OCI-LY7 (cell line): ENCODE results near the gene LINGO4.

Experiments
- EZH2phosphoT487 ChIP-seq: fragments of 200-600 bp; sonication (generic); IDR thresholded peaks from 2 replicates; pipeline ENCODE4 v1.6.1; 2018; ENCODE audit warnings: low read depth, borderline replicate concordance, mild to moderate bottlenecking, mixed run types, antibody characterized with exemption, low read length, moderate library complexity, mixed read lengths
- TF ChIP-seq, protein P1 (sequence below): fragments of 200-600 bp; sonication (generic); conservative IDR thresholded peaks from 2 replicates; pipeline ENCODE4 v1.5.1; 2014; ENCODE audit warnings: mild to moderate bottlenecking, antibody characterized with exemption, low read length, moderate library complexity, mixed read lengths

DNA sequence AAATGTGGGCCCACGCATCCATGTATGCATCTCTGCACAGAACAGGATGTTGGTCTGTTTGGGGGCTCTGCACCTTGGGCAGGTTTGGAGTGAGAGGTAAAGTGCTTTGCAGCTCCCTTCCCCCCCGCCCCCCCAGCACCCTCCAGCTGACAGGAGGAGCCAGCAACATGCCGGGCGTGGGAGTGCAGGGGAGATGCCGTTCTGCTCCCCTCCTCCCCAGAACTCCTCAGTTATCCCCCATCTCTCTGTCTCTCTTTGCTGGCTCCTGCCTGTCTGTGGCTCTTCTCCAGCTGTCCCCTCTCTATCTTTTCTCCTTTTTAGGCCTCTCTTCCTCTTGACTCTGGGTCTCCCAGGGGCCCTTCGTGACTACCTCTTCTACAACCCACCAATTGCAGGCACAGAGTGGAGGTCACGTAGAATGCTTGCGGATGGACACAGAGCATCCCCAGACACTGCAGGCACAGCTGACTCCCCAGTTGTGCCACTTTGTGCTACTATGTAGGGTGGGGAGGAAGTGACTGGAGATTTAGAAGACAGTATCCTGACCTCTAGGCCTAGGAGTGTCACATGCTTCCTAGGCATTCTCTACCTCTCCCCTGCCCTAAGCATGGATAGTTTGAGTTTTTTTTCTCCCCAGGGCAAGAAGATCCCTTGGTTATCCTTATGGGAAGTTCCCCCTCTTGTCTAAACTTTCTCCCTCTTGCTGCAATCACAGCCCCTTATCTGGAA lies 28.1 kb upstream of the LINGO4 start:
- TF ChIP-seq, protein P1, sequence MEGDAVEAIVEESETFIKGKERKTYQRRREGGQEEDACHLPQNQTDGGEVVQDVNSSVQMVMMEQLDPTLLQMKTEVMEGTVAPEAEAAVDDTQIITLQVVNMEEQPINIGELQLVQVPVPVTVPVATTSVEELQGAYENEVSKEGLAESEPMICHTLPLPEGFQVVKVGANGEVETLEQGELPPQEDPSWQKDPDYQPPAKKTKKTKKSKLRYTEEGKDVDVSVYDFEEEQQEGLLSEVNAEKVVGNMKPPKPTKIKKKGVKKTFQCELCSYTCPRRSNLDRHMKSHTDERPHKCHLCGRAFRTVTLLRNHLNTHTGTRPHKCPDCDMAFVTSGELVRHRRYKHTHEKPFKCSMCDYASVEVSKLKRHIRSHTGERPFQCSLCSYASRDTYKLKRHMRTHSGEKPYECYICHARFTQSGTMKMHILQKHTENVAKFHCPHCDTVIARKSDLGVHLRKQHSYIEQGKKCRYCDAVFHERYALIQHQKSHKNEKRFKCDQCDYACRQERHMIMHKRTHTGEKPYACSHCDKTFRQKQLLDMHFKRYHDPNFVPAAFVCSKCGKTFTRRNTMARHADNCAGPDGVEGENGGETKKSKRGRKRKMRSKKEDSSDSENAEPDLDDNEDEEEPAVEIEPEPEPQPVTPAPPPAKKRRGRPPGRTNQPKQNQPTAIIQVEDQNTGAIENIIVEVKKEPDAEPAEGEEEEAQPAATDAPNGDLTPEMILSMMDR = no peak
- no peak for TF ChIP-seq EZH2phosphoT487
